Calu3 (cell line): ENCODE measurements around the gene PRDM7. TPM values are rescaled to one million over a fixed set of nuclear protein-coding genes. Genes with fewer than 3 reads are reported as not detected.

Experiments
- BruUV-seq: library from RNA; stranded (reverse); fragments of 400-500 nt; replicated peaks from 2 replicates; lab custom pipeline; 2021; lab: Mats Ljungman, UMichigan
- CTCF ChIA-PET: fragments of 300-600 bp; sonication (Branson Sonifier 250); formaldehyde crosslinking; loops from one replicate; lab custom pipeline; 2022; ENCODE audit warnings: antibody characterized with exemption; lab: Charles Lee
- DNase-seq: peaks from one replicate; pipeline ENCODE4 v3.0.0; 2022
- H3K27ac Mint-ChIP-seq: one replicate; pipeline ENCODE4 v1.8.0; 2022; ENCODE audit warnings: mixed read lengths; ENCODE audit not compliant: unreplicated experiment
- H3K27me3 Mint-ChIP-seq: one replicate; pipeline ENCODE4 v1.8.0; 2022; ENCODE audit warnings: mixed read lengths; ENCODE audit not compliant: unreplicated experiment
- H3K36me3 Mint-ChIP-seq: one replicate; pipeline ENCODE4 v1.8.0; 2022; ENCODE audit warnings: mild to moderate bottlenecking, moderate library complexity, mixed read lengths; ENCODE audit not compliant: insufficient read depth, unreplicated experiment
- H3K4me1 Mint-ChIP-seq: one replicate; pipeline ENCODE4 v1.8.0; 2022; ENCODE audit warnings: mild to moderate bottlenecking, low read depth, mixed read lengths; ENCODE audit not compliant: unreplicated experiment
- H3K4me3 Mint-ChIP-seq: one replicate; pipeline ENCODE4 v1.8.0; 2022; ENCODE audit warnings: mild to moderate bottlenecking, low read depth, moderate library complexity, mixed read lengths; ENCODE audit not compliant: unreplicated experiment
- H3K9me3 Mint-ChIP-seq: one replicate; pipeline ENCODE4 v1.8.0; 2022; ENCODE audit warnings: low read depth, mixed read lengths; ENCODE audit not compliant: unreplicated experiment
- CTCF ChIP-seq: fragments of 200-600 bp; IDR thresholded peaks from one replicate; pipeline ENCODE4 v1.8.0; 2022; ENCODE audit warnings: antibody characterized with exemption; ENCODE audit not compliant: unreplicated experiment
- intact Hi-C: fragments of 100-400 bp; cut with micrococcal nuclease; formaldehyde crosslinking; loops from one replicate; pipeline ENCODE4 v1.10.0; 2022; ENCODE audit not compliant: unreplicated experiment
- total RNA-seq: library from RNA; stranded (reverse); gene quantifications from 2 replicates; pipeline ENCODE4 v1.2.3, GENCODE V29; 2022

PRDM7 gene
- total RNA-seq, 1 experiment from 2014 or later: not detected

- no peak overlapping the region for H3K4me3 Mint-ChIP-seq
- H3K4me1 Mint-ChIP-seq: peaks cover 13% of the 10 kb centered on the region
- no peaks in the 10 kb centered on the region for H3K27me3 Mint-ChIP-seq
- no TSS peak for BruUV-seq
- H3K9me3 Mint-ChIP-seq: peaks cover 2% of the 10 kb centered on the region
- TF ChIP-seq CTCF: no peak
- no peak for DNase-seq
- no peak overlapping the region for H3K27ac Mint-ChIP-seq
- H3K36me3 Mint-ChIP-seq: peaks cover 56% of the 10 kb centered on the region
- CTCF ChIA-PET: interaction anchor here (0.7 to 0.9 kb wide), 2 partner anchors 9 to 18 kb away, joined by 3 read pairs; no protein-coding TSS in a partner anchor
- intact Hi-C loops: no loop called here
Measured at GRCh38 chr16:90026135-90026534, 51.0 kb downstream of the PRDM7 start.

DNA sequence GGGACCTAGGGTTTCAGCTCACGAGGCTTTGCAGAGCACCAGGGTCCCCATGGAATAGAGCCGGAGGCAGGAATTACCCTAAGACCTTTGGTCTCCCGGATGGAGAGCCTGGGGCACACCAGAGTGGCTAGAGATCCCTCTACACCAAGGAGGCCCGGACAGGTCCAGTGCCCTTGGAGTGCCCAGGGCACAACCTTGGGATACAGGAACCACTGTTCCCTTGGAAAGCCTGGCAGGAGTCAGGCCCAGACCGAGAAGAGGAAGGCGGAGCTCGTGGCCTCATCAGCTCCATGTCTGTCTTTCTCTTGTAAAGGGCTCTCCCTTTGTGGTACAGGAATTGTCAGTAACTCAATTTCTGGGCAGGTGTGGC lies 54.1 kb downstream of the PRDM7 start:
- CTCF ChIA-PET: interaction anchor here (1.3 kb wide), 1 partner anchor 113 kb away, joined by 4 read pairs; no protein-coding TSS in a partner anchor
- peaks cover 79% of the 10 kb centered on the region for H3K36me3 Mint-ChIP-seq
- no TSS peak for BruUV-seq
- intact Hi-C loops: no loop called here
- peak overlapping the region; percentile 87 for H3K4me3 Mint-ChIP-seq
- TF ChIP-seq CTCF: no peak
- peak overlapping the region; percentile 65 for H3K27ac Mint-ChIP-seq
- DNase-seq: no peak
- H3K9me3 Mint-ChIP-seq: peaks cover 2% of the 10 kb centered on the region
- H3K4me1 Mint-ChIP-seq: peaks cover 27% of the 10 kb centered on the region
- no peaks in the 10 kb centered on the region for H3K27me3 Mint-ChIP-seq

DNA sequence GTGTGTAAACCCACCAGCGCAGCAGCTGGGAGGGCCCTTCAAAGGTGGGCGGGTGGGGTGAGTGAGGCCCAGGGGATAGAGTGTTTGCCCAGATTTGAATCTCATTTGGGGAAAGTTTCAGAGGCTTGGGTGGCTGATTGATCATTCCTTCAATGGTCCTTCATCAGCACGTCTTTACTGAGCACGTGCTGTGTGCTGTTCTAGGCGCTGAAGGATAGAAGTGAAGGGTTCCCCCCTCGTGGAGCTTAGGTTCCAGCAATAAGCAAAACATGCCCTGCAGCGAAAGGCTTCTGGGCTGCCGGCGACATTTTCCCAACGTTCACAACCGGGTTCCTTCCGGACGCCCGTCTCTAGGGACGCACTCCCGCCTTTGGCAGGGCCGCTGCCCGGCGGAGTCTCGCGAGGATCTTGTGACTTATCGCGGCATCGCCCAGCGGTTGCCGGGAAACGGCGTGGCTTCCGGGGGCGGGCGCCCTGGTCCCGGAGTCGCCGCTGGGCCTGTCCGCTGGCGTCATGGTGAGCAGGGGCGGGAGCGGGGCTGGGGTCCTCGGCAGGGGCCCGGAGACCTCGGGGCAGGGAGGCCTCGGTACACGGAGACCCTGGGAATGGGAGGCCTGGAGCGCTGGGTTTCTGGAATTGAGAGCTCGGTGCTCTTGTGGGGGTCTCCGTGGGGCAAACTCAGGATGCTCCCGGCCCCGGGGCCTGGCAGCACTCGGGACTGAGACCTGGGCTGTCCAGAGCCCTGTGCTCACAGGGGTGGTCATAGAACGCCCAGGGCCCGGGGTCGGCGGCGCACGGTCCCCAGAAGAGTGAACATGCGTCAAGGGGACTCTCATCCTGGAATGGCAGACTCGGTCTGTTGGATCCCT lies 54.7 kb downstream of the PRDM7 start:
- peaks cover 77% of the 10 kb centered on the region for H3K36me3 Mint-ChIP-seq
- H3K4me3 Mint-ChIP-seq: peak overlapping the region; percentile 87
- H3K4me1 Mint-ChIP-seq: peaks cover 27% of the 10 kb centered on the region
- CTCF ChIA-PET: interaction anchor here (0.6 to 1.3 kb wide), 3 partner anchors 11 to 112 kb away, joined by 3 to 4 read pairs (median 3); no protein-coding TSS in a partner anchor
- no peak for TF ChIP-seq CTCF
- intact Hi-C loops: no loop called here
- BruUV-seq: TSS peak; percentile 47
- peak; percentile 97 for DNase-seq
- H3K9me3 Mint-ChIP-seq: peaks cover 2% of the 10 kb centered on the region
- H3K27ac Mint-ChIP-seq: peak overlapping the region; percentile 65
- H3K27me3 Mint-ChIP-seq: no peaks in the 10 kb centered on the region

DNA sequence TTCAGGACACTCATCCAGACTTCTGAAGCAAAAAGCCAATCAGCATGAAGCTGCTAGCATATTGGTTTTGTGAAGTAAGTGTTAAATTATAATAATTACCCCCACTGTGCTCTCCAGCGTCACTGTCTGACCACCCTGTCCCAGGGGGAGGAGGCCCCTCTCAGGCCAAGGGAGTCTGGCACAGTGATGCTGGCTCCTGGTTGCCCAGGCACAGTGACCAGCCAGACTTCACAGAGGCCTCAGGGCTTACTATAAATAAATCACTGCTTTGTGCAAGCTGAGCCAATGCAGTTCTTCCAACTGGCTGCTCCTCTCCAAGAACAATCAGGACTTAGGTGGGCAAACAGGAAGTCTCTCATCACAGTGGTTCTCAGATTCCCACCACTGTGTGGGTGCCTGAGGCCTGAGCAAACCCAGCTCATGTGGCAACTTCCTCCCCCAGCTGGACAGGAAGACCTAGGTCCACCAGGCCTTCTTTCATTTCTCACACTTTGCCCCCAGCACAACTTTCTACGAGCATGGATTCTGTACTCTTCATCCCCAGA lies 56.2 kb downstream of the PRDM7 start:
- H3K27me3 Mint-ChIP-seq: no peaks in the 10 kb centered on the region
- no peak for DNase-seq
- CTCF ChIA-PET: interaction anchor here (0.7 to 1.0 kb wide), 4 partner anchors 14 to 61 kb away, joined by 3 to 5 read pairs (median 4); no protein-coding TSS in a partner anchor
- H3K4me3 Mint-ChIP-seq: peak overlapping the region; percentile 87
- peaks cover 27% of the 10 kb centered on the region for H3K4me1 Mint-ChIP-seq
- H3K9me3 Mint-ChIP-seq: peaks cover 2% of the 10 kb centered on the region
- intact Hi-C loops: loop anchor here (2.0 kb wide), 1 partner anchor 62 kb away; no protein-coding TSS in a partner anchor
- TF ChIP-seq CTCF: no peak
- peak overlapping the region; percentile 65 for H3K27ac Mint-ChIP-seq
- no TSS peak for BruUV-seq
- H3K36me3 Mint-ChIP-seq: peaks cover 71% of the 10 kb centered on the region
